Right lobe of liver (tissue), 4 donors: Measurements from ENCODE around the gene HHAT.

ENCODE experiments used
- CTCF ChIP-seq, 4 donors: fragments of 200-600 bp in 3 of 4; fragments of 450-650 bp in 1 of 4; IDR thresholded peaks; one replicate each; pipeline versions ENCODE4 v1.5.1 to v1.8.0; 2016 to 2022; ENCODE audit warnings: antibody characterized with exemption in 4 of 4, mild to moderate bottlenecking in 2 of 4
- POLR2A ChIP-seq: fragments of 450-650 bp; IDR thresholded peaks from one replicate; pipeline ENCODE4 v1.6.1; 2017; ENCODE audit warnings: antibody characterized with exemption, mild to moderate bottlenecking
- donor health status: DM: no; HTN: no; CAD: no.
- donor health status: DM: no; HTN: no; CAD: no.
- donor health status: DM: no; HTN: yes; CAD: no.

GRCh38 chr1:210362526-210362925 is 33.8 kb downstream of the HHAT start:
- TF ChIP-seq CTCF (IDR thresholded peaks at IDR 0.05) (no peak), POLR2A (no peak)
